OCI-LY1 (cell line): ENCODE results near the gene SMC4.

Experiments used
- EZH2 ChIP-seq: fragments of 200-600 bp; sonication (generic), shearing (Covaris generic); IDR thresholded peaks from 2 replicates; pipeline ENCODE4 v1.8.0; 2017; ENCODE audit warnings: borderline replicate concordance, mixed run types, mild to moderate bottlenecking, antibody characterized with exemption, low read length, moderate library complexity, mixed read lengths
- TF ChIP-seq, protein P1 (sequence below): fragments of 200-600 bp; sonication (generic), shearing (Covaris generic); IDR thresholded peaks from 2 replicates; pipeline ENCODE4 v1.5.1; 2017; ENCODE audit warnings: mild to moderate bottlenecking, antibody characterized with exemption, low read length, moderate library complexity, mixed read lengths

DNA sequence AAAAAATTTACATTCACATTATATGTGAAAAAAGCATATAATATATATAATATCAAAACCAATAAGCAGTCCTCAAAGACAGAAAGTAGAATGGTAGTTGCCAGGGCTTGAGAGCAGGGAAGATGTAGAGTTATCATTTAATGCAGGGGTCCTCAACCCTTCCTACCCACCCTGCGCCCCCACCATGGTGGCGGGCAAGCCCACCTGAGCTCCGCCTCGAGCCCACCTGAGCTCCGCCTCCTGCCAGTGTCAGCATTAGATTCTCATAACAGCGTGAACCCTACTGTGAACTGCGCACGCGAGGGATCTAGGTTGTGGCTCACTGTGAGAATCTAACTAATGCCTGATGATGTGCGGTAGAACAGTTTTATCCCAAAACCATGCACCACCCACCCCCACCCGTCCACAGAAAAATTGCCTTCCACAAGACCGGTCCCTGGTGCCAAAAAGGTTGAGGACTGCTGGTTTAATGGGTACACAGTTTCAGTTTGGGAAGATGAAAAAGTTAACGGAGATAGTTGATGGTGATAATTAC lies 47.1 kb downstream of the SMC4 start:
- TF ChIP-seq, protein P1, sequence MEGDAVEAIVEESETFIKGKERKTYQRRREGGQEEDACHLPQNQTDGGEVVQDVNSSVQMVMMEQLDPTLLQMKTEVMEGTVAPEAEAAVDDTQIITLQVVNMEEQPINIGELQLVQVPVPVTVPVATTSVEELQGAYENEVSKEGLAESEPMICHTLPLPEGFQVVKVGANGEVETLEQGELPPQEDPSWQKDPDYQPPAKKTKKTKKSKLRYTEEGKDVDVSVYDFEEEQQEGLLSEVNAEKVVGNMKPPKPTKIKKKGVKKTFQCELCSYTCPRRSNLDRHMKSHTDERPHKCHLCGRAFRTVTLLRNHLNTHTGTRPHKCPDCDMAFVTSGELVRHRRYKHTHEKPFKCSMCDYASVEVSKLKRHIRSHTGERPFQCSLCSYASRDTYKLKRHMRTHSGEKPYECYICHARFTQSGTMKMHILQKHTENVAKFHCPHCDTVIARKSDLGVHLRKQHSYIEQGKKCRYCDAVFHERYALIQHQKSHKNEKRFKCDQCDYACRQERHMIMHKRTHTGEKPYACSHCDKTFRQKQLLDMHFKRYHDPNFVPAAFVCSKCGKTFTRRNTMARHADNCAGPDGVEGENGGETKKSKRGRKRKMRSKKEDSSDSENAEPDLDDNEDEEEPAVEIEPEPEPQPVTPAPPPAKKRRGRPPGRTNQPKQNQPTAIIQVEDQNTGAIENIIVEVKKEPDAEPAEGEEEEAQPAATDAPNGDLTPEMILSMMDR = no peak
- TF ChIP-seq EZH2 = no peak
